VCaP (cell line): ENCODE results near the gene NIT1.

Experiments used
- H3K27ac ChIP-seq: fragments of 450-650 bp; 2 replicates; pipeline ENCODE4 v1.5.1; 2017
- TF ChIP-seq, protein P1 (sequence below): fragments of 450-650 bp; conservative IDR thresholded peaks from 2 replicates; pipeline ENCODE4 v1.5.1; 2017; ENCODE audit warnings: mild to moderate bottlenecking, moderate library complexity

The NIT1 gene

DNA sequence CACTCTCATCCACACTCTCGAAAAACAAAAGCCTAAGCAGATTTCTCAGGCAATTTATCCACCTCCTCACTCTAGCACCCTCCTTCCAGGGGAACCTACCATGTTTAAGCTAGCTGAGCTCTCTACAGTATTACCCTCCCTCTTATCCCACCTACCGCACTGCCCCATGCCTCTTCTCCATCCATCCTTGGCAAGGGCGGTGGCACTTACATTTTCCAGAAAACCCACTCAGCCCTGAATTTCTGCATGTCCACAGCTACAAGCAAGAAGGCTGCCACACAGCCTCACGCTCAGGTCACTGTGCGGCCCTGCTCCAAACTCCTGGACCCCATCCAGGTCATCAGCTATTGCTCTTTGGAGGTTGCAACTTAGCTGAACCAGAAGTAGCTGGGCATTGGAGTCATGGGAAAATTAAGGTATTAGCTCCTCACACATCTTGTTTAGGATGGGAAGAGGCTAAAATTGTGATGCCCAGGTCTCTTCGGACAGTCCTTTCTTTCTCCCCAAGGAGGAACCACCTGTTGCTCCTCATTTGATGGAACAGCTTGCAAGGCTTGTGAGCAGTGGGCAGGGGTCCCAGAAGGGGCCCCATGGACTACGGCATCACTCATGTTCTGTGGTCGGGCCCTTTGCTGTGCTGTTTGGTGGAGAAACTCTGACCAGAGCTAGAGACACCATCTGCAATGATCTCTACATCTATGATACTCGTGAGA is 18.7 kb upstream of the NIT1 start:
- peak overlapping the region; percentile 80 for H3K27ac ChIP-seq
- TF ChIP-seq, protein P1, sequence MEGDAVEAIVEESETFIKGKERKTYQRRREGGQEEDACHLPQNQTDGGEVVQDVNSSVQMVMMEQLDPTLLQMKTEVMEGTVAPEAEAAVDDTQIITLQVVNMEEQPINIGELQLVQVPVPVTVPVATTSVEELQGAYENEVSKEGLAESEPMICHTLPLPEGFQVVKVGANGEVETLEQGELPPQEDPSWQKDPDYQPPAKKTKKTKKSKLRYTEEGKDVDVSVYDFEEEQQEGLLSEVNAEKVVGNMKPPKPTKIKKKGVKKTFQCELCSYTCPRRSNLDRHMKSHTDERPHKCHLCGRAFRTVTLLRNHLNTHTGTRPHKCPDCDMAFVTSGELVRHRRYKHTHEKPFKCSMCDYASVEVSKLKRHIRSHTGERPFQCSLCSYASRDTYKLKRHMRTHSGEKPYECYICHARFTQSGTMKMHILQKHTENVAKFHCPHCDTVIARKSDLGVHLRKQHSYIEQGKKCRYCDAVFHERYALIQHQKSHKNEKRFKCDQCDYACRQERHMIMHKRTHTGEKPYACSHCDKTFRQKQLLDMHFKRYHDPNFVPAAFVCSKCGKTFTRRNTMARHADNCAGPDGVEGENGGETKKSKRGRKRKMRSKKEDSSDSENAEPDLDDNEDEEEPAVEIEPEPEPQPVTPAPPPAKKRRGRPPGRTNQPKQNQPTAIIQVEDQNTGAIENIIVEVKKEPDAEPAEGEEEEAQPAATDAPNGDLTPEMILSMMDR = no peak

- H3K27ac ChIP-seq = no peak overlapping the region
- TF ChIP-seq, protein P1 = no peak
Measured at GRCh38 chr1:161100556-161100955, 17.3 kb upstream of the NIT1 start.

GRCh38 chr1:161106431-161106830 is 11.5 kb upstream of the NIT1 start:
- H3K27ac ChIP-seq = no peak overlapping the region
- TF ChIP-seq, protein P1 = no peak

DNA sequence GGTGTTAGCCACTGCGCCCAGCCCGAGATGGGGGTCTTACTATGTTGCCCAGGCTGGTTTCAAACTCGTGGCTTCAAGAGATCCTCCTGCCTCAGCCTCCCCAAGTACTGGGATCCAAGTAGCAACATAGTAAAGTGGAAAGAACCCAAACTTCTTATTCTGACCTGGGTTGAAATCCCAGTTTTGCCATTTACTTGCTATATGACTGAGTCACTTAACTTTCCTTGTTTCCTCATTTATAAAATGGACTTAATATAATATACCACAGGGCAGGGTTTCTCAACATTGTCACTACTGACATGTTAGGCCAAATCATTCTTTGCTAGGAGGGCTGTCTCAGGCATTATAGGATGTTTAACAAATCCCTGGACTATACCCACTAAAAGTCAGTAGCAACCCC is 6.8 kb upstream of the NIT1 start:
- TF ChIP-seq, protein P1 = no peak
- no peak overlapping the region for H3K27ac ChIP-seq

DNA sequence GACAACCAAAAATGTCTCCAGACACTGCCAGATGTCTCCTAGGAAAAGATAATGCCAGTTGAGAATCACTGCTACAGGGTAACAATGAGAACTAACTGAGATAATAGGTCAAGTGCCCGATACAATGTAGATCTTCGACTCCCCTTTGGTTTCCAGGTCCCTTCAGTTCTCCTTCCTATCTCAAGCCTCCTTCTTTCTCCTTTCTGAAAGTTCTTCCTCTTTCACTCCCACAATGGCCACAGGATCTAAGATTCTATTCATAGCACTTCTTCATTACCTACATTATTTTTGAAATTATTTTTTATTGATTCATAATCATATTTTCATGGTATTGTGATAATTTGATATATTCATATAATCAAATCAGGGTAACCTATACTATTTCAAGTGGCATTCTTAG is 6.4 kb upstream of the NIT1 start:
- TF ChIP-seq, protein P1 = no peak
- H3K27ac ChIP-seq = no peak overlapping the region

- H3K27ac ChIP-seq = no peak overlapping the region
- TF ChIP-seq, protein P1 = no peak
Measured at GRCh38 chr1:161113915-161114314, 4.0 kb upstream of the NIT1 start.

DNA sequence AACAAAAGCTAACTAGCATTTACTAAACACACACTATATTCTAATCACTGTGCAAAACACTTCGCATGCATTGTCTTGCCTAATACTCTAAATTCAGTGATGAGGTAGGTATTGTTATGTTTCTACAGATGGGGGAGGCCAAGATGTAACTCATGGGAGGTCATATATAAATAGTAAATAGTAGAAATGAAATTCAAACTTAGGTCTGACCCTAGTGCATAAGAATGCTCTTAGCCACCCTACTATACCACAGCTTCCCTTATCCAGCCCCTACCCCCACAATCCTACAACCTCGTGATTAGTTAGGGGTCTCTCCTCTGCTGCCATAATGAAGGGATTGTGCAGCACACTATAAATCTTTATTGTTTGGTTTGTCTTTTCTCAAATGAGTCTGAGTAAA is 3.3 kb upstream of the NIT1 start:
- TF ChIP-seq, protein P1 = no peak
- no peak overlapping the region for H3K27ac ChIP-seq
